GM18867 (cell line): ENCODE data around the gene VTN.

Experiments
- ATAC-seq: cut with Tn5 transposase; IDR thresholded peaks from one replicate; pipeline ENCODE4 v1.9.1; 2021; ENCODE audit warnings: mild to moderate bottlenecking, moderate library complexity; ENCODE audit not compliant: unreplicated experiment

The VTN gene

GRCh38 chr17:28396635-28397239 is 26.6 kb upstream of the VTN start:
- no peak for ATAC-seq

GRCh38 chr17:28395968-28396367 is 25.9 kb upstream of the VTN start:
- ATAC-seq = no peak

GRCh38 chr17:28395426-28395825 is 25.3 kb upstream of the VTN start:
- no peak for ATAC-seq

- ATAC-seq = no peak
Measured at GRCh38 chr17:28394337-28395116, 24.4 kb upstream of the VTN start.

- ATAC-seq = no peak
Measured at GRCh38 chr17:28392491-28392890, 22.4 kb upstream of the VTN start.

GRCh38 chr17:28391401-28391800 is 21.3 kb upstream of the VTN start:
- ATAC-seq = no peak

- ATAC-seq = no peak
Measured at GRCh38 chr17:28390984-28391383, 20.9 kb upstream of the VTN start.

- no peak for ATAC-seq
Measured at GRCh38 chr17:28390563-28390962, 20.5 kb upstream of the VTN start.

GRCh38 chr17:28390141-28390540 is 20.0 kb upstream of the VTN start:
- ATAC-seq = no peak

GRCh38 chr17:28388106-28388505 is 18.0 kb upstream of the VTN start:
- ATAC-seq = no peak

- ATAC-seq = no peak
Measured at GRCh38 chr17:28386391-28386790, 16.3 kb upstream of the VTN start.

- no peak for ATAC-seq
Measured at GRCh38 chr17:28385406-28385805, 15.3 kb upstream of the VTN start.

GRCh38 chr17:28385037-28385400 is 14.9 kb upstream of the VTN start:
- no peak for ATAC-seq

GRCh38 chr17:28384281-28385036 is 14.4 kb upstream of the VTN start:
- no peak for ATAC-seq

GRCh38 chr17:28381141-28381825 is 11.2 kb upstream of the VTN start:
- no peak for ATAC-seq

- no peak for ATAC-seq
Measured at GRCh38 chr17:28379814-28380801, 10.0 kb upstream of the VTN start.

GRCh38 chr17:28372945-28373274 is 2.8 kb upstream of the VTN start:
- ATAC-seq = no peak

- ATAC-seq = peak; percentile 13
Measured at GRCh38 chr17:28372203-28372944, 2.3 kb upstream of the VTN start.
